Stimulated activated CD4-positive, alpha-beta T cell treated with anti-CD3 and anti-CD28 coated beads, Interleukin-4, amount 100 ng/mL, for 48 hours (primary cell): ENCODE results near the gene LZTS2.

Source experiments
- DNase-seq, 2 donors: peaks; one replicate each; pipeline ENCODE4 v3.0.0-alpha.2; 2020; ENCODE audit warnings: low read depth in 2 of 2

Gene LZTS2

DNA sequence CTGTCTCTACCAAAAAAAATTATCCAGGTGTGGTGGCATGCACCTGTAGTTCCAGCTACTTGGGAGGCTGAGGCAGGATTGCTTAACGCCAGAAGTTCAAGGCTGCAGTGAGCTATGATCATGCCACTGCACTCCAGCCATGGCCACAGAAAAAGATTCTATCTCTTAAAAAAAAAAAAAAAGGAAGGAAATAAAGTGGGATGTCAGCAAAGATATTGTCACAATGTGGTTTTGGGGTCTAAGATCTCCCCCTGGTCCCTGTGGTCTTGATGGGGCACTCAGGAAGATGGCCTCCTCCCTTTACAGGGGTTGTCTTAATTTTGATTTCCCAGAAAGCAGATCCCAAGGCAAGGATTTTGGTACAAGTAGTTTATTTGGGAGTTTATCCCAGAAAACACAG, 54.7 kb downstream of the LZTS2 start:
- DNase-seq = no peak

DNA sequence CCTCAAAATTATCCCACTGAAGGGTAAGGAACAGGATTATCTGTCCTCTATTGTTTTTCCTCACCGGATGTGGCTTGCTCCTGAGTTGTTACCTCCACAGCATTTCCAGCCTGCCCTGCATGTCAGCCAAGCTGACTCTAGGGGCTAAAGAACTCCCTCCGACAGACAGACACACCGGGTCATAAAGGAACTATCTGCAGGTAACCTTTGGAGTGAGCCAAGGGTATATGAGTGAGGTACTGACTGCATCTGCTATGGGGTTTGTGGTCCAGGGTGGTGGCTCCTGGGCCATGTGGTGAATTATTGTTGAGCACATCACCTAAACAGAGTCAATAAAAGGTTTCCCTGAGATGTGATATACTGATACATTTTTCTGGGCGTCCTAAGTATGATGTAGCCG, 55.3 kb downstream of the LZTS2 start:
- no peak for DNase-seq

GRCh38 chr10:101055411-101055810, 55.8 kb downstream of the LZTS2 start:
- no peak for DNase-seq

DNA sequence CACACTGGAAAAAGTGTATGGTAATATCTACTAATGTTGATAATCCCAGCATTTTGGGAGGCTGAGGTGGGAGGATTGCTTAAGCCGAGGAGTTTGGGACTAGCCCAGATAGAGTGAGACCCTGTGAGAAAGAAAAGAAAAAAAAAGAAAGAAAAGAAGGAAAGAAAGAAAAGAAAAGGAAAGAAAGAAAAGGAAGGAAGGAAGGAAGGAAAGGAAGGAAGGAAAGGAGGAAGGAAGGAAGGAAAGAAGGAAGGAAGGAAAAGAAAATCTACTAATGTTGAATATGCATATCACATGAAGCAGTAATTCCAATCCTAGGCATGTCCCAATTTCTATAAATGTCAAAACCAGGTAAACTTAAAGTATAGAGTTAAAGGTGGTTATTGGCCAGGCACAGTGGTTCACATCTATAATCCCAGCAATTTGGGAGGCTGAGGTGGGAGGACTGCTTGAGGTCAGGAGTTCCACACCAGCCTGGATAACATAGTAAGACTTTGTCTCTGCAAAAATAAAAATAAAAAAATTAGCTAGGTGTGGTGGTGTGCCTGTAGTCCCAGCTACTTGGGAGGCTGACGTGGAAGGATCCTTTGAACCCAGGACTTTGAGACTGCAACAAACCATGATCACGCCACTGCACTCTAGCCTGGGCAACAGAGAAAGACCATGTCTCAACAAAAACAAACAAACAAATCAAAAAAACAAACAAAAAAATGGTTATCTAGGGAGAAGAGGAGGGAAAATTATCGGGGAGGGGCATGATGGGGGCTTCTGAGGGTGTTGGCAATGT, 57.0 kb downstream of the LZTS2 start:
- no peak for DNase-seq
